HepG2 (cell line): ENCODE results near the gene POLE. TPM values are rescaled to one million over a fixed set of nuclear protein-coding genes. Genes with fewer than 3 reads are reported as not detected.

ENCODE experiments used
- ATAC-seq: fragments of 200-7000 bp; cut with Tn5 transposase; 3 replicates; pipeline ENCODE4 v1.9.1; 2020; ENCODE audit warnings: mild to moderate bottlenecking, moderate library complexity
- BruUV-seq: library from RNA; stranded (reverse); fragments of 400-500 nt; replicated peaks from 2 replicates; lab custom pipeline; 2021; lab: Mats Ljungman, UMichigan
- CTCF ChIA-PET: fragments of 300-600 bp; formaldehyde crosslinking; extraction: SDS; loops from one replicate; lab custom pipeline; 2021; ENCODE audit warnings: low total read pairs, inconsistent platforms, low intra/inter-chr PET ratio; lab: Yijun Ruan, JAX
- POLR2A ChIA-PET: fragments of 350-600 bp; sonication (Branson Sonifier 250); formaldehyde crosslinking; loops from one replicate; lab custom pipeline; 2020; ENCODE audit warnings: antibody characterized with exemption, inconsistent platforms; lab: Yijun Ruan, JAX
- DNase-seq: peaks from one replicate; pipeline ENCODE4 v3.0.0-alpha.2; 2015; ENCODE audit warnings: low spot score
- FAIRE-seq: peaks from 3 replicates; lab custom pipeline; 2011; peaks lifted over from hg19 to GRCh38; lab: Jason Lieb, UNC
- H2AFZ ChIP-seq: one replicate; pipeline ENCODE4 v1.6.1; 2011; ENCODE audit warnings: low read length, inconsistent platforms
- H3K27ac ChIP-seq: fragments of 300-600 bp; 3 replicates; pipeline ENCODE4 v1.8.0; 2011; ENCODE audit warnings: mixed run types, mild to moderate bottlenecking, mixed read lengths, low read length, inconsistent platforms; ENCODE audit not compliant: insufficient read depth; ENCODE audit errors: extremely low read length
- H3K27me3 ChIP-seq, 2 experiments: fragments of 200-600 bp in 1 of 2; 2 replicates in 1 of 2; 3 replicates in 1 of 2; pipeline versions ENCODE4 v1.6.0 to v1.8.0; 2011; ENCODE audit warnings: low read length in 2 of 2, mild to moderate bottlenecking in 2 of 2, moderate library complexity in 2 of 2, inconsistent platforms in 1 of 2; ENCODE audit not compliant: insufficient read depth in 2 of 2, control insufficient read depth in 1 of 2
- H3K36me3 ChIP-seq, 2 experiments: fragments of 200-600 bp in 1 of 2; replicated peaks in 1 of 2; 2 replicates in 1 of 2; 3 replicates in 1 of 2; pipeline versions ENCODE4 v1.5.1 to v1.8.0; 2011; ENCODE audit warnings: low read length in 2 of 2, inconsistent platforms in 1 of 2; ENCODE audit not compliant: insufficient read depth in 2 of 2, control insufficient read depth in 1 of 2
- H3K4me1 ChIP-seq: 2 replicates; pipeline ENCODE4 v1.5.1; 2012; ENCODE audit warnings: low read length, inconsistent platforms; ENCODE audit not compliant: insufficient read depth
- H3K4me2 ChIP-seq: 2 replicates; pipeline ENCODE4 v1.6.0; 2011; ENCODE audit warnings: low read depth, low read length, inconsistent platforms
- H3K4me3 ChIP-seq, 3 experiments: fragments of 200-600 bp in 1 of 3; sonication (generic), shearing (Covaris generic) in 1 of 3; replicated peaks in 1 of 3; 2 replicates each; pipeline ENCODE4 v1.5.1; 2011 to 2016; ENCODE audit warnings: low read length in 3 of 3, inconsistent platforms in 2 of 3, low read depth in 2 of 3, mild to moderate bottlenecking in 2 of 3, control low read depth in 1 of 3, mixed read lengths in 1 of 3; ENCODE audit not compliant: insufficient read depth in 1 of 3
- H3K79me2 ChIP-seq: one replicate; pipeline ENCODE4 v1.6.1; 2011; ENCODE audit warnings: low read length, inconsistent platforms; ENCODE audit not compliant: insufficient read depth
- H3K9ac ChIP-seq: 2 replicates; pipeline ENCODE4 v1.6.0; 2011; ENCODE audit warnings: mild to moderate bottlenecking, low read depth, low read length, inconsistent platforms; ENCODE audit not compliant: insufficient read depth
- H3K9me3 ChIP-seq: 2 replicates; pipeline ENCODE4 v1.5.1; 2012; ENCODE audit warnings: mild to moderate bottlenecking, low read length
- H4K20me1 ChIP-seq: 2 replicates; pipeline ENCODE4 v1.6.0; 2011; ENCODE audit warnings: inconsistent platforms, mild to moderate bottlenecking, low read length, moderate library complexity; ENCODE audit not compliant: insufficient read depth
- EEA1 ChIP-seq: sonication (generic); formaldehyde crosslinking; IDR thresholded peaks from 2 replicates; pipeline ENCODE4 v1.5.1; 2020; ENCODE audit warnings: mild to moderate bottlenecking, missing genetic modification reagents, borderline replicate concordance
- FOXJ3 ChIP-seq: sonication (generic); formaldehyde crosslinking; IDR thresholded peaks from 2 replicates; pipeline ENCODE4 v1.4.0; 2020; ENCODE audit warnings: missing genetic modification reagents, mild to moderate bottlenecking, borderline replicate concordance
- PRDM10 ChIP-seq: sonication (generic); formaldehyde crosslinking; IDR thresholded peaks from 2 replicates; pipeline ENCODE4 v1.4.0; 2020; ENCODE audit warnings: low read depth, missing genetic modification reagents
- SRF ChIP-seq: IDR thresholded peaks from 2 replicates; pipeline ENCODE4 v1.6.1; 2011; ENCODE audit warnings: mild to moderate bottlenecking, low read depth, low read length, moderate library complexity
- ZNF329 ChIP-seq: sonication (generic); formaldehyde crosslinking; IDR thresholded peaks from 2 replicates; pipeline ENCODE4 v1.9.0; 2021; ENCODE audit warnings: low read depth, mild to moderate bottlenecking, missing genetic modification reagents
- ZNF383 ChIP-seq: sonication (generic); formaldehyde crosslinking; IDR thresholded peaks from 2 replicates; pipeline ENCODE4 v1.4.0; 2020; ENCODE audit warnings: missing genetic modification reagents, mild to moderate bottlenecking, borderline replicate concordance
- ZNF512 ChIP-seq: sonication (generic); formaldehyde crosslinking; IDR thresholded peaks from 2 replicates; pipeline ENCODE4 v1.4.0; 2020; ENCODE audit warnings: mild to moderate bottlenecking, missing genetic modification reagents
- WGBS: methylation state at CpG from one replicate; pipeline ENCODE4 v1.1.6; 2017; ENCODE audit warnings: low lambda C conversion rate; 5-methylcytosine and 5-hydroxymethylcytosine counted together
- in situ Hi-C: cut with HindIII; loops from 2 replicates; pipeline ENCODE4 v1.10.0; 2017; ENCODE audit warnings: low pct_unique_long_range_greater_than_20kb; ENCODE audit not compliant: extremely low pct_ligation_motif_present
- intact Hi-C: fragments of 100-400 bp; cut with micrococcal nuclease; formaldehyde crosslinking; loops from one replicate; pipeline ENCODE4 v1.10.0; 2022; ENCODE audit not compliant: unreplicated experiment
- polyA plus RNA-seq, 8 experiments: library from polyadenylated mRNA; depleted of rRNA in 3 of 8; stranded (reverse) in 7 of 8; unstranded in 1 of 8; fragments of >200 nt; fragmentation: Illumina TruSeq in 4 of 8; extraction: Trizol in 4 of 8; gene quantifications; 2 replicates each; pipeline versions ENCODE4 v1.2.1 to v1.2.3, GENCODE V29; 2011 to 2016; ENCODE audit warnings: low read depth in 4 of 8, missing spikeins in 1 of 8, mixed read lengths in 1 of 8; ENCODE audit not compliant: insufficient read depth in 1 of 8
- total RNA-seq, 5 experiments: library from RNA; depleted of rRNA; stranded (reverse); fragments of >200 nt; fragmentation: Illumina TruSeq; extraction: Trizol; gene quantifications; 2 replicates each; pipeline ENCODE4 v1.2.3, GENCODE V29; 2016; ENCODE audit warnings: low read depth in 1 of 5

Gene POLE
- total and polyA plus RNA-seq, 2 of the 13 experiments (the other 11 are each of a cell fraction or from before 2014, with no cell fraction given), result 25.3 to 52.2 TPM

GRCh38 chr12:132617822-132618682, 69.1 kb downstream of the POLE start (continued):
- TF ChIP-seq PRDM10, result no peak
- no peak for TF ChIP-seq ZNF329 (CRISPR knock-in tag)
- no peak for TF ChIP-seq ZNF383 (CRISPR knock-in tag)
- no peak for TF ChIP-seq EEA1 (CRISPR knock-in tag)
- TF ChIP-seq FOXJ3 (CRISPR knock-in tag), result no peak

GRCh38 chr12:132617135-132617701, 69.9 kb downstream of the POLE start:
- ChIA-PET CTCF (no interaction called here), POLR2A (no interaction called here)
- H3K9ac ChIP-seq, result no peak overlapping the region
- no peak overlapping the region for H2AFZ ChIP-seq
- no peaks in the 10 kb centered on the region for H4K20me1 ChIP-seq
- H3K79me2 ChIP-seq, result no peaks in the 10 kb centered on the region
- H3K4me2 ChIP-seq, result no peak overlapping the region
- no peak for ATAC-seq
- intact Hi-C loops (no loop called here), in situ Hi-C loops (no loop called here)
- no peaks in the 10 kb centered on the region for H3K36me3 ChIP-seq
- DNase-seq, result no peak
- peaks cover 23% of the 10 kb centered on the region for H3K9me3 ChIP-seq
- no peak overlapping the region for H3K27ac ChIP-seq
- no peak overlapping the region for H3K4me3 ChIP-seq
- FAIRE-seq, result no peak
- TF ChIP-seq SRF (peak; percentile 38; the same call in 1 of the 2 replicates), ZNF512 (CRISPR knock-in tag) (no peak)
- BruUV-seq, result no TSS peak
- 15% methylated on average over 4 of the region's 4 CpGs for WGBS
- peaks cover 0 to 9% of the 10 kb centered on the region in 2 experiments; a peak in 4 of 5 replicates for H3K27me3 ChIP-seq
- no peaks in the 10 kb centered on the region for H3K4me1 ChIP-seq
